Bronchial epithelial cell (primary cell): ENCODE data around the gene HECW1. TPM values are rescaled to one million over a fixed set of nuclear protein-coding genes. Genes with fewer than 3 reads are reported as not detected.

Experiments
- DNase-seq: peaks from one replicate; pipeline ENCODE4 v3.0.0-alpha.2; 2010; ENCODE audit warnings: low read depth
- FAIRE-seq: peaks from 2 replicates; lab custom pipeline; 2011; peaks lifted over from hg19 to GRCh38; lab: Jason Lieb, UNC
- H3K27me3 ChIP-seq: 2 replicates; pipeline ENCODE4 v1.5.1; 2011; ENCODE audit warnings: low read length; ENCODE audit not compliant: control insufficient read depth, insufficient read depth
- H3K36me3 ChIP-seq: 2 replicates; pipeline ENCODE4 v1.5.1; 2011; ENCODE audit warnings: low read length; ENCODE audit not compliant: control insufficient read depth, insufficient read depth
- H3K4me3 ChIP-seq: 2 replicates; pipeline ENCODE4 v1.5.1; 2011; ENCODE audit warnings: mild to moderate bottlenecking, low read depth, low read length, control low read depth
- total RNA-seq: library from RNA; depleted of rRNA; stranded (reverse); fragments of >200 nt; gene quantifications from 2 replicates; pipeline ENCODE4 v1.2.1, GENCODE V29; 2014
- TF ChIP-seq, protein P1 (sequence below): IDR thresholded peaks from 2 replicates; pipeline ENCODE4 v1.5.1; 2011; ENCODE audit warnings: mild to moderate bottlenecking, moderate library complexity, low read length, control low read depth, inconsistent platforms; ENCODE audit not compliant: insufficient read depth, severe bottlenecking

The HECW1 gene
- total RNA-seq, 1 donor from 2014 or later = under 0.01 TPM

DNA sequence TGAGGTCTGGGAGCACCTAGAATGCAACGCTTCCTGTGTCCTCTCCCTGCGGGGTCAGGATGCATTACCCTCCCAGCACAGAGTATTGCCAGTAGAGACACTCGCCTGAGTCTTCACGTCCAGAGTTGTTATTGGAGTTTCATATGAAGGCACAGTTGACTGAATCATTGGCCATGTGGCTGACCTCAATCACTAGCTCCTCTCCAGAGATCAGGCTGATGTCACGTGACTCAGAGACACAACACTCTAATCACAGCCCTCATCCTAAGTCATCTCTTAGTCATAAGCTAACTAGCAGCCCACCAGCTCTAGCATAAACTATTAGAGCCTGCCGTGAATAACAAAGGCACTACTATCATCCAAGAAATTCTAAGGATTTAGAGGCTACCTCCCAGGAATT is 107.8 kb downstream of the HECW1 start:
- DNase-seq (peak; percentile 58), FAIRE-seq (peak; percentile 52)
- no peaks in the 10 kb centered on the region for H3K27me3 ChIP-seq
- TF ChIP-seq, protein P1, sequence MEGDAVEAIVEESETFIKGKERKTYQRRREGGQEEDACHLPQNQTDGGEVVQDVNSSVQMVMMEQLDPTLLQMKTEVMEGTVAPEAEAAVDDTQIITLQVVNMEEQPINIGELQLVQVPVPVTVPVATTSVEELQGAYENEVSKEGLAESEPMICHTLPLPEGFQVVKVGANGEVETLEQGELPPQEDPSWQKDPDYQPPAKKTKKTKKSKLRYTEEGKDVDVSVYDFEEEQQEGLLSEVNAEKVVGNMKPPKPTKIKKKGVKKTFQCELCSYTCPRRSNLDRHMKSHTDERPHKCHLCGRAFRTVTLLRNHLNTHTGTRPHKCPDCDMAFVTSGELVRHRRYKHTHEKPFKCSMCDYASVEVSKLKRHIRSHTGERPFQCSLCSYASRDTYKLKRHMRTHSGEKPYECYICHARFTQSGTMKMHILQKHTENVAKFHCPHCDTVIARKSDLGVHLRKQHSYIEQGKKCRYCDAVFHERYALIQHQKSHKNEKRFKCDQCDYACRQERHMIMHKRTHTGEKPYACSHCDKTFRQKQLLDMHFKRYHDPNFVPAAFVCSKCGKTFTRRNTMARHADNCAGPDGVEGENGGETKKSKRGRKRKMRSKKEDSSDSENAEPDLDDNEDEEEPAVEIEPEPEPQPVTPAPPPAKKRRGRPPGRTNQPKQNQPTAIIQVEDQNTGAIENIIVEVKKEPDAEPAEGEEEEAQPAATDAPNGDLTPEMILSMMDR = no peak
- H3K36me3 ChIP-seq = no peaks in the 10 kb centered on the region
- no peak overlapping the region for H3K4me3 ChIP-seq

DNA sequence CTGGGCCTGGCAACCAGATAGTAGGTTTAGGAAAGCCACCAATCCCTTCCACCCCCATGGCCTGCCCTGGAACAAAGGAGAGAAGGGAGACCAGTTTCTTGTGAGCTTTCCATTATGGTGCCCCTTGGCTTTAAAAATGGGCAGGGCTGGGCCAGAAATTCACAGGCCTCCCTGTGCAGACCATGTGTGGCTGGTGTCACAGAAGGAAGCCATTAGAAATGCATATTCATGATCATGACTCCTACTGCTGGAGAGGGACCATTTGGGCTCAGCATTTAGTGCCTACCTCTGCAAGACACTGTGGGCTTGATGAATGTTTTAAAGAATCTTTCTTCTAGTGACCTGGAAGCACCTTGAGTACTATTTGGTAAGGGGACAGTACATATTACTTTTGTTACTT is 108.3 kb downstream of the HECW1 start:
- DNase-seq = no peak
- TF ChIP-seq, protein P1 = no peak
- Histone ChIP-seq H3K27me3 (no peaks in the 10 kb centered on the region), H3K4me3 (no peak overlapping the region), H3K36me3 (no peaks in the 10 kb centered on the region)
- FAIRE-seq = no peak

DNA sequence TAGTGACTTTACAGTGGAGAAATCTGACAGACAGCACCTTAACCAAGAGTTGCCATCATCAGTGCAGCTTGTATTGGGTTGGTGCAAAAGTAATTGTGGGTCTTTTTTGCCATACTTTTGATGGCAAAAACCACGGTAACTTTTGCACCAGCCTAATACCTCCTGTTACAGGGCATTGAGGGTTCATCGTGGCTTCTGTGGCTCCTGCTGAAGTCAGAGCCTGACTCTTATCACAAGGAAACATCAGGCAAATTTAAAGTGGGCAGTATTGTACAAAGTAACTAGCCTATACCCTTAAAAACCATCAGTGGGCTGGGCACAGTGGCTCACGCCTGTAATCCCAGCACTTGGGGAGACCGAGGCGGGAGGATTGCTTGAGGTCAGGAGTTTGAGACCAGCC is 117.4 kb downstream of the HECW1 start:
- Histone ChIP-seq H3K36me3 (no peaks in the 10 kb centered on the region), H3K4me3 (no peak overlapping the region), H3K27me3 (no peaks in the 10 kb centered on the region)
- no peak for FAIRE-seq
- TF ChIP-seq, protein P1 = no peak
- DNase-seq = no peak

DNA sequence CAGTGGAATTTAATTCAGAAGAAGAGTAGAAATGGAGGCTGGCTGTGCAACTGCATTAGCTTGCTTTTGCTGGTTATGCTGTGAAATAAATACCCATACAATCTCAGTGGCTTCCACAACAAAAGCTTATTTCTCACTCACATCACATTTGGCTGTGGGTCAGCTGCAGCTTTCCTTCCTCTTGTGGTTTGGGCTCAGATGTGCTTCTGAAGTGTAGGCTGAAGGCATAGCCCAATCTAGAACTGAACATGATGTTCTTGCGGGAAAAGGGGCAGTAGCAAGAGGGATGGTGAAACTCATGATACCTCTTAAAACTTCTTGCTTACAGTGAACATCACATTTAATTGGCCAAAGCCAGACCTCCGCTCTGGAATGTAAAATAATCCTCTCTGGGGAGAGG is 119.9 kb downstream of the HECW1 start:
- Histone ChIP-seq H3K4me3 (no peak overlapping the region), H3K36me3 (no peaks in the 10 kb centered on the region), H3K27me3 (no peaks in the 10 kb centered on the region)
- DNase-seq = no peak
- TF ChIP-seq, protein P1 = no peak
- FAIRE-seq = no peak

DNA sequence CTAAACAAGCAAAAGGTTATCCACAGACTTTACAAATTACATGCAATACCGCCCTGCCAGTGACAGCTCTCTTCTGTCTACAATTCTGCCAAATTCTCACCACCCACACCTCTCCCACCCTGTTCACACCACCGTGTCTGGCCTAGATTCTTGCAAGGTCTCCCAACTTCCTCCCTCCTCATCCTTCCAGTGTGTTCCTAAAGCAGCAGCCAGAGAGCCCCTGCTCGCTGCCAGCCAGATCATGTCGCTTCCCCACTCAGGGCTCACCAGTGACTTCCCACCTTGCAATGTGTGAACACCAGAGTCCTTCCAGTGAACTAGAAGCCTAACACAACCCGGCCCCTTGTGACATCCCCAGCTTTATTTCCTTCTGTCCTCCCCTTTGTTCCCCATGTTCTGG is 121.6 kb downstream of the HECW1 start:
- no peak for DNase-seq
- Histone ChIP-seq H3K36me3 (no peaks in the 10 kb centered on the region), H3K4me3 (no peak overlapping the region), H3K27me3 (no peaks in the 10 kb centered on the region)
- FAIRE-seq = no peak
- TF ChIP-seq, protein P1 = no peak

DNA sequence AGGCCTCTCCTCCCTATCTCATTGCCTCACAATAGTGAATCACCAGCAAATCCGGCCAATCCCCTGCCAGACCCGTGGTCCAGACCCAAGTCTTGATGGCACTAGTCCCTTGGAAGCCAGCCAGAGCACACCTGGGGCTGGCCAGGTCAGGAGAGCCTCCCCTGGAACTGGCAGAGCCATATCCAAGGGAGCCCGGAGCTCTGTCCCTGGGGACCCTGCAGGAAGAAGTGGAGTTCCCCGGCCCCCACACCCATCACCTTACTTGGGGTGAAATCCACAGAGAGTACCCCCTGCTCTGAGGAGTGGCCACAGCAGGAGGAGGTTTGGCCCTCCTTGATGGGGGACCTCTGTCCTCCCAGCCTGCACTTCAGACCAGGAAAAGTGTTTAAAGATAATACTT is 122.5 kb downstream of the HECW1 start:
- DNase-seq = peak; percentile 17
- Histone ChIP-seq H3K36me3 (no peaks in the 10 kb centered on the region), H3K27me3 (no peaks in the 10 kb centered on the region), H3K4me3 (no peak overlapping the region)
- FAIRE-seq = no peak
- TF ChIP-seq, protein P1 = no peak
